CD4-positive, alpha-beta T cell treated with Interferon alpha-2 for 1 hour (primary cell): ENCODE data around the gene VPS8.

Source experiments
- DNase-seq, 2 donors: peaks; one replicate each; pipeline ENCODE4 v3.0.0-alpha.2; 2020 to 2022

VPS8 gene

DNA sequence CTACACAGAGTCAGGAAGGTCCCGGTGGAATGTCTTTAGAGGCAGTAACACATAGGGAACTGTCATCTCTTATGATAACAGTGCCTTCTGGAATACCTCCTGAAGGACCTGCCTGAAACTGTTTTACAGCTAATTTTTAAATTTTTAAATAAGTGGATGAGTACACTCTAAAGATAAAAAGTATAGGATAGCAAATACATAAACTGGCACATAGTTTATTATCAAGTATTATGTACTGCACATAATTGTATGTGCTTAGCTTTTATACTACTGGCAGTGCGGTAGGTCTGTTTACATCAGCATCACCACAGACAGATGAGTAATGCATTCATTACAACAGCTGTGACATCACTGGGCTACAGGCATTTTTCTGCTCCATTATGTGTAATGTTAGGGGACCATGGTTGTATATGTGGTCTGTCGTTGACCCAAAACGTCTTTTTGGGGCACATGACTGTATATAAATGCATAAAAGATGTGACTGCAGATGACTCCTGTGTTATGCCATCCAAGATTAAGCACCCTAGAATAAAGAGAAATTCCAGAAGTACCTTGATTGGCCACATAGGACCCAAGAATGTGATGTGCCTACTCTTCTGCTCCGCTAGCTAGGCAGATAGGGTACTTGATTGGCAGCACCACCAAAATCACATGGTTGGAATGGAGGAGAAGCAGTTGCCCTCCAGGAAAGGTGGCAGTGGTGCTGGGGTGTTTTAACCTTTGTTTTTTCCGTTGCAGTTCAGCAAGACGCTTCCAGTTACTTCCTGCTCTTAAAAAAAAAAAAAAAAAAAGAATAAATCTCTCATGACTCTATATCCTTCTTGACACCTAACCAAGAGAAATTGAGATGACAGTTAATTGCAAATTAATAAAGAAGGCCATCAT is 3.3 kb downstream of the VPS8 start:
- no peak for DNase-seq

DNA sequence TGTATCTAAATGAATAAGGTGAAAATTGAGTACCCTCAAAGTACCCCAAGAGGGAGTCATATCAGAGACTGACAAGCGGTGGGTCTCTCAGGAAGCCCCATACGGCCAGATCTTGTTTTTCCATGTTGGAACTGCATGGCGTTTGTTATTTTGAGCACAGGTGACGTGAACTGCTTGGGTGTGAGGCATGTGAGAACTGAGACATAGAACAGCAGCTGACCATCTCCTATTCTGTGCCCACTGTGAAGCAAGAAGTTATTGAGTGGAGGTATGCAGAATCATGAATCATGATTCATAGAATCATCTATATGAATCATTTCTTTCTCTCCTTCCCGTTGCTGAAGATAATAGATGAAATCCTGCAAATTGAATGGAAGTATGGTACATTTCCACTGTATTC is 4.6 kb downstream of the VPS8 start:
- no peak for DNase-seq

DNA sequence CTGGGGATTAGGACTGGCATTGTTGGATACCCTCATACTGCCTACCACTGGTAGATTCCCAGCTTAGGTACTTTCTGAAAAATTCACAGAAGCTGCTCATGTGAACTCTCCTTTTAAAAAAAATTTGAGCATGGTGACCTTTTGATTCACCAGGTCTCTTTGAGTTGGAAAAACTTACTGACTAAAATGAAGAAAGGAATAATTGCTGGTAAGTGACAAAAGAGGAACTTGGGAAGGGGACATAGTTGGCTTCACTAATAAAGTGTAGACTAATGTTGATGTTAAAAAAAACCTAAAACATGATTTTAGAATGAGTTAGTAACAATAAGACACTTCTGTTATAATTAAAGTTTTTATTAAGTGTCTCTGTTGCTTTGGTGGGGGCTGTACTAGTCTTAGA is 8.6 kb downstream of the VPS8 start:
- DNase-seq, result no peak

DNA sequence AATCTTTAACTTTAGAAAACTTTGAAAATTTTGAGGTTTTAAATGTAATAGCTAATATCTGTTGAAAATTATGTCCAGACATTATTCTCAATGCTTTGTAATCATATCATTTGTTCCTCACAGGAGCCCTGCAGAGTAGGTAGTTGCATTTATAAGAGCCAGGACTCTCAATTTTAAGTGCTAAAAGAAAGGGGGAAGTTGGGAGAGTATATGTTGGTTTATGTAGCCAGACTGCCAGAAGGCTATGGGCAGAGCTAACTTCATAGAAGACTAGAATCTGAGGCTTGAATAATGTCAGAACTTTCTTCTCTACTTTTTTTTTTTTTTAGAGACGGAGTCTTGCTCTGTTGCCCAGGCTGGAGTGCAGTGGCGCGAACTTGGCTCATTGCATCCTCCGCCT is 9.1 kb downstream of the VPS8 start:
- DNase-seq, result no peak

DNA sequence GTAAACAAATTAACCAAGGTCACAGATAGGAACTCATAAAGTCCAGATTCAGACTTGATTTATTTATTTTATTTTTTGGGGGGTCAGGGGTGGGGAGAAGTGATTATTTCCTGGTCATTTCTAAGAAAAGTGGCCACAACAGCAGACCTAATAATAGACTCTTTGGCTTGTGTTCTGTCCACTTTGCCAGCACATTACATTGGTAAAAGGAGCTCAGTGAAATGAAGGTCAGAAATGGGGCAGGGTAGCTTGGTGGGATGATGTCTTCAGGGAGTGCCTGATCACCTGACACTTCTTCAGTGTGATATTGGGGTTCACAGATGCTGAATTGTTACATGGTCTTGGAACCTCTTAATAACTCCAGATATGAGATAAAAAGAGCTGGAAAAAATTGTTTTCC is 10.1 kb downstream of the VPS8 start:
- no peak for DNase-seq

DNA sequence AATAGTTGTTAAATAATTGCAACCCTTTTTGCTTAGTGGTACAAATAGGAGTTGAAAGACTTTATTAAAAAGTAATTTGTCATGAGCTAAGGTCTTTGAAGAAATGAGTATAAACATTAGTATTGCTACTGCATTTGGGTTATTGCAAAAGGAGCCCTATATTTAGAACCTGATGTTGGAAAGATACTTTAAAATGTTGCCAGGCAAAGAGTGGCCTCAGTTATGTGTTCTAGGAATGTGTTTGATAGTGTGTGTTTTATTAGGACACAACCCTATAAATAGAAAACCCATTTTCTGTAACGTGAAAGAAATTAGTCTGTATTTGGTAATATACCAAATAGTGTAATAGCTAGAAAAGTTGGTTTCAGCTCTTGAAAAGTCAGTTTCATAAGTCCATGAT is 10.7 kb downstream of the VPS8 start:
- no peak for DNase-seq

DNA sequence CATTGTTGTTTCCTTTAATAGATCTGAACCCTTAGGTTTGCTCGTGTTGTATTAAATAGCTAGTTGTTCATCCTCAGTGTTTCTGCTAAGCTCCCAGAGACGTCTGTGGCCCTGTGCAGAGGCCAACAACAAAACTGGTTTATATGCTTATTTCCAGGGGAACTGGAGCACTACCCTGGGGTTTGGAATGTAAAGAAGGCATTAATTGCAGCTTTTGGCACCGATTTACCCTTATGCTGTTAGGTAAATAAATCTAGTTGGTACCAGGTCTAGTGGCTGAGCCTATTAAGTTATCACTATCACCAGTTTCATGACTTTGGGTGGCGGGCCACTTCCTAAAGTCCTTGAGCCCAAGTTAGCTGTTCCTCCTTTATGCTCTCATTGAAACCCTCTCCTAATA is 12.0 kb downstream of the VPS8 start:
- no peak for DNase-seq

DNA sequence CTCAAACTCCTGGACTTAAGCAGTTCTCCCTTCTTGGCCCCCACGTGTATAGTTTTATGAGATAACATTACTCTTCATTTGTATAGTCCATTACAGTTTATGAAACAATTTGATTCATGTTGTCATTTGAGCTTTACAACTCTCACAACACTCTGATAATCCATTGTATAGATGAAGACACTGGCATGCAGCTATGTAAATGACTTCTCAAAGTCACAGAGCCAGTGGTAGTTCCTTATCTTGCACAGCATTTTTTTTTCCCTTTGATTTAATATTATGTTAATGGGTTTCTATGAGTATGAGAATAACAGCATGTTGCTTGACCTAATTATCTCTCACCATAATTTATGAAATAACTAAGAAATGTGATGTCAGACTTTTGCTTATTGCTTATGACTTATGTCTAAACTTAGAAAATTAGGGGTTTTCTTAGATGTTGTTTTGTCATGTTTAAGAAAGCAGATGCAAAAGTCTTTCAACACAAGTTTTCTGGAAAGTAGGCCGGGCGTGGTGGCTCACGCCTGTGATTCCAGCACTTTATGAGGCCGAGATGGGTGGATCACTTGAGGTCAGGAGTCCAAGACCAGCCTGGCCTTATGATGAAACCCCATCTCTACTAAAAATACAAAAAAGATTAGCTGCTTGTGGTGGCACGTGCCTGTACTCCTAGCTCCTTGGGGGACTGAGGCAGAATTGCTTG is 13.3 kb downstream of the VPS8 start:
- DNase-seq, result no peak

DNA sequence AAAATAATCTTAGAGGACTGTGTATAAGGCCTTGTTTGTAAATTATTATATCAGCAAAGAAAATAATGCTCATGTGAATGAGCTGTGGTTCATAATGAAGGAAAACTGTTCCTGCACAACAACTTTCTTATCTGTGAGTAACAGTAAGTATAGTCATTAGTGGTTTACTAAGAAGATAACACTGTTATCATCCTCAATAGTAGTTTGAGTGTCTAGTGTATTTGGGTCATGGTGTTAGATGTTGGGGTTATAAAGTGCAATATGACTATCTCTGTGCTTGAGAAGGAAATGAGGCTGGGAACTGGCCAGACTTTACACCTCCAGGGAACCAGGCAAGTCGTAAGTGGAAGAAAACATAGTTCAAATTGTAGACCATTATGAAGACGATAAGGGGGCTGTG is 15.6 kb downstream of the VPS8 start:
- DNase-seq, result no peak

DNA sequence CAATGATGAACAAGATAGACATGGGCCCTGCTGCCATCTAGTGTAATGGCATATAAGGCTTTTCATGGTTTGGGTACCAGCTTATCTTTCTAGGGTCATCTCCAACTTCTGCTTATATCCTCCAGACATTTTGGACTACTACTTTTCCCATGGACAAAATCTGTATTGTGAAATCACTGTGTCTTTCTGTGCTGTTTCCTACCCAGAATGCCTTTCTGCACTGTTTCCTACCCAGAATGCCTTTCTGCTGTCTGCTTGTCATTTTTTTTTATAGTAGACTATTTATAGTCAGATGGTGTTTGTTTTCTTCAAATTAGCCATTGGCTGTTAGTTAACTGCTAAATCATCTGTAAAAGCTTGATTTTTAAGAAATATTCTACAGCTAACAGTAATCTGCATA is 20.1 kb downstream of the VPS8 start:
- DNase-seq, result no peak

DNA sequence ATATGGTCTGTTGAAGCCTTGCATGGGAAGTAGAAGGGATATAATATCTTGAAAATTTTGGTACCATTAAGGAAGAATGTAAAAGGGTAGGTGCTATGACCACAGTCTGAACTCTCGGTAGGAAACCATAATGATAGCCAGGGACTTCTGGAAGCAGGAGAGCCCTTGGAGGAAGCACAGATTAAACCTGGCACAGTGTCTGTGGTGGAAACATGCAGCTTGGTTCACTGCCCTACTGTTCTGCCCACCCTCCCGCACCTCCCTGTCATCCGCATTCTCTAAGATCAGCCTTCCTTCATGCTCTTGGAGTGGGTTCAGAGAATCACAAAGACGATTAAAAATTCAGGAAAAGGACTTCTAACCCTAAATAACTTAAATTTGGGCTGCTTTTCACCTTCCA is 20.9 kb downstream of the VPS8 start:
- no peak for DNase-seq

DNA sequence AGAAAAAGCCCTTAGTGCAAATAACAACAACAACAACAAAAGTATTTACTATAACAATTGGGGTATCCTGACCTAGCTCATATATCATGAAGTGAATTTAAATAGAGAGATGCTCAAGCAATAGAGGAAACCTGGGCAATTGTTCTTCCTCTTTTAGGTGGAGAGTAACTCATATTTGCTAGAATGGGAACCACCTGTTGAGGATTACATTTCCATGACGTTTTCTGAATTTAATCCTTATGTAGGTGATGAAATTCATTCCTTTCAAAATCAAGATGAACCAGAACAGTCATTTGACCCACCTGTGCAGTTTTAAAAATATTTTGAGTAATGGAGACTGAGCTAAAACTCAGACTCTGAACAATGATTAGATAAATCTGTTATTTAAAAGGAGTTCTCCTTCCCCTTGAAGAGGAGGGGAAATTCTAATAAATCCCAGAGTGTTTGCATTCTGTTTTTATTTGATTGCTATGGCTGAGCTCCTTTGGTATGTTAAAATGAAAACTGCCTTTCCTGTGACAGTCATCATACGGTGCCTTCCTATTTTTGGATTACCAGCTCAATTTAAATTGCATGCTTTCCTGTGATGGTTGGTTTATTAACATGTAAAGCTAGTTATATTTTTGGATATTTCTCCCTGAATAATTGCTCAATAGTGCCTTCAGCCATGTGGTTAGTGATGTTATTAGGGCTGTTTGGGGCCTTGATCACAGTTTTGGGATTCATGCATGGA is 24.3 kb downstream of the VPS8 start:
- DNase-seq, result no peak

DNA sequence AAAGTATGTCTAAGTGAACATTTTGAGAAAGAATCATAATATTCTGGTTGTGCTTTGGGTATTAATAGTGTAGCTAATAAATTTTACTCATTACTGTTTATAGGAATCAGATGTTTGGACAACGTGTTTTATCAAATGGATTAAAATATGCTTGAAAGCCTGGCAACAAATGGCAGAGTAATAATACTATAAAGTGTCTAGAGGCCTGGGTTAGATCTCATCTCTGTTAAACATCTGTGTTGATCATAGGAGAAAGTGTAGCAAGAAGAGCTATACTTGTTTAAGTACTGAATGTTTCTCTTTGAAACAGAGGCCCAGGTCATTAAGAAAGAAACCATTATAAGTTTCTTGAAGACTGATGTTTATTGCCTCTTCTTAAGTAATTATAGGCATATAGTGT is 30.5 kb downstream of the VPS8 start:
- no peak for DNase-seq

DNA sequence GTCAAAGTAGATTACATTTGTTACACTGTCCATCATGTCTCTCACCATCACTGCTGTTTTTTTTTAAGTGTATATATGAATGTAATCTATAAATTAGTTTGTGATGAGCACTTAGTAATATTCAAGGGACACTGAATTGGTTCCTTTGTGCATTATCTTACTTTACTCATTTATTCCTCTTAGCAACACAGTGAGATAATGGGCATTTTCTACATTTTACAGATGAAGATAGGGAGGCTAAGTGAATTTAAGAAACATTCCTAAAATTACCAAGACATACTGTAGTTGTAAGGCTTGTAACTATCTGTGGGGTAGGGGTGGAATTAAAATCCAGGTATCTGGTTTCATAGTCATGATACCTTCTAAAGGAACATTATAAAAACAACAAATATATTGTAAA is 33.9 kb downstream of the VPS8 start:
- no peak for DNase-seq

DNA sequence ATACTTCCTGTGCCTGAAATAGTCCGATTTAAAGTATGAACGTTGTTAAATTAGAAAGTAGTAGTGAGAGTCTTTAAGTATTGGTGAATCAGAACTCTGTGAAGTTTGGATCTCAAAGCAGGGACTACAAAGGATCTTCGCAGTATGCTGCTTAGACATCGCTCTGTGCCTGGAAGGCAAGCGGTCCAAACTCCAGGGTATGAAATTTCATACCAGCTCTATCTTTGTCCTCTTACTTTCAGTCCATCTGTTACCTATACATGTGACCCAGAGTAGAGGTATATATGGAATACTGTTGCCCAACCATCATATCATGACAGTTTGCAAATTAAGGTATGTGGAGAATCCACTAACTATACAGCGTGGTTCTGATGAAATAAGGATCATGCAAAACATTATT is 34.5 kb downstream of the VPS8 start:
- no peak for DNase-seq

DNA sequence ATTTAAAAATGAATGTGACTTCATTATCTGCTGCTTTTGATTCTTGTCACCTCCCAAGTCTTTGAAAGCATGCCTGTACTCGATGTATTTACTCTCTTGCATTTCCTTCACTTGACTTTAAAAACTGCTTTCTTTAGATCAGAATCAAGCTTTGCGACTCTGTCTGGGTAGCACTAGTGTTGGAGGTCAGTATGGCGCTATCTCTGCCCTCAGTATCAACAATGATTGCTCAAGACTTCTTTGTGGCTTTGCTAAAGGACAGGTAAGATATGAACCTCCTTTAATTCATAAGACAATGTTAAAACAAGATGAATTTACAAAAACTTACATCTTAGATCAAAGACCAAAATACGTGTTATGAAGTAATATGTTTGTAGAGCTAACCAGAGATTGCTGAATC is 37.0 kb downstream of the VPS8 start:
- no peak for DNase-seq

DNA sequence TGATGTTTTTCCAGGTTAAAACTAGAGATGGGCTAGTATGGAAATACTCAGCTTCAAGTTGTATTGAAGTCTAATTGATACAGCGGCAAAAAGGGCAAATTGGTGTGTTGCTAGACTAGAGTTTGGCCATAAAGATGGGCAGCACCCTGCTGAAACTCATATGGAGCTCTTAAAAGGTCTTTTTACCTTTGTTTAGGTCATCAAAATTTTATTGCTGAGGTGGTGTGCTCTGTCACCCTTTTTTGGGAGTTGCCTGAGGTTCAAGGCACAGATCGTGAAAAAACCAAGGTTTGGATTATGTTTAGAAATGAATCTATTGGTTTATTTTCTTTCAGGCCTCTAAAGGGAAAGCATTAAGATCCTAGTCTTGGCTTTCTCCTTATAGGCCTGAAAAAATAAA is 38.2 kb downstream of the VPS8 start:
- no peak for DNase-seq

DNA sequence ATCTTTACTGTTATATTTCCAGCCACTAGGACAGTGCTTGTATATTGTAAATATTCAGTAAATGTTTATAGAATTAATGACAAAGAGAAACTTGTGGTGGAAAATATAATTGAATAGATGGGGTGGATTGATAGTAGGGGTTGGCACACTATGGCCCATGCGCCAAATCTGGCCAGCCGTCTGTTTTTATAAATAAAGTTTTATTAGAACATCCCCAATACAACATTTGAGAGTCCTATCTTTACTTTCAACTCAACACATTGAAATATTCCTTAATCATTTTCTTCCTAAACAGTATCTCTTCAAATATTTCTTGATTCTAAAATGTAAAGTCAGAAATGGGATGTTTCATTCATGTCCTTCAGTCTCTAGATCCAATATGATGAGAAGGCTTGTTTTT is 45.1 kb downstream of the VPS8 start:
- DNase-seq, result no peak

DNA sequence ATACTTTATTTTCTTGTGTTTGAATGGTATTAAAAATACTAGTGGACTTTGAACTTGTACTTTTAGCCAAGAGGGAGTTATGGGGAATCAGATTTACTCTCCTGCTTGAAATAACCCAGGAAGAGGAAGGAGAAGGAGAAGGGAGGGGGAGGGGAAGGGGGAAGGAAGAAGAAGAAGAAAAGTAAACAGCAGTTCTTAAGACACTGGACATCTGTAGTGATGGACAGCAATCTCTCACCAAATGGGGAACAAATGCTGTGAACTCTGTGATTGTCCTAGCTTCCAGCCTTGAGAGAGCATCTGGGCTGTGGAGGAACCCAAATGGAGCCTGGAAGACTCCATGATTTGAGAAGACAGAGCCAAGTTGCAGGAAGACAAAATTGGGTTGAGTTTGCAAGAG is 52.0 kb downstream of the VPS8 start:
- DNase-seq, result no peak

DNA sequence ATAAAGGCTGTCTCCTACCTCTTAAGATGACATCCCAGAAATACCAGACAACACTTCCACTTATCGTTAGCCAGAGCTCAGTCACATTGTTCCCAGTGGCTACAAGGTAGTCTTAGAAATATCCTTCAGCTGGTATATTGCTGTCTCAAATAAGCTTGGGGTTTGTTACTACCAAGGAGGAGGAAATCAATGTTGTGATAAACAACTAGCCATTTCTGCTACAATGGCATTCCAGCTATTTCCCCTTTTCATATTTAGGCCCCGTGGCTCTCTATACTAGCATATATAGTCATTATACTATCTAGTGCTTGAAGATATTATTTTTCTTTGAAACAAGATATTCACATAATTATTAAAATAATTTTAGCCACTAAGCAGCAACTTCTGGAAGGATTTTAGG is 56.5 kb downstream of the VPS8 start:
- no peak for DNase-seq

DNA sequence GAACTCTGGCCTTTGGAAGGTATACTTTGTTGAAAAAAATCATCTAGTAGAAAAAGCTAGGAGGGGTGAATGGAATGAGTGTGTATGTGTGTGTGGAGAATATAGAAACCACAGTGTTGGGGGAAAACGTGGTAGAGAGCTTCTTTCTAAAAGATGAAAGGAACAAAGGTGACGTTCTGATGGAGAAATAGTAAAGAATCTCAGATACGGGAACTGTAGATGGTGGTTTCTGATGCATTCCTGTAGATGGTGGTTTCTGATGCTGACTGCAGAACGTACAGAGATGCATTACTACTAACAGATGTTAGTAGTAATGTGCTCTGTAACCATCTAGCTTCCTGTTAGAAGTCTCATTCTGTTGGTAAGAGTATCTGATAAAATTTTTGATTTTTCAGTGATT is 60.2 kb downstream of the VPS8 start:
- no peak for DNase-seq

DNA sequence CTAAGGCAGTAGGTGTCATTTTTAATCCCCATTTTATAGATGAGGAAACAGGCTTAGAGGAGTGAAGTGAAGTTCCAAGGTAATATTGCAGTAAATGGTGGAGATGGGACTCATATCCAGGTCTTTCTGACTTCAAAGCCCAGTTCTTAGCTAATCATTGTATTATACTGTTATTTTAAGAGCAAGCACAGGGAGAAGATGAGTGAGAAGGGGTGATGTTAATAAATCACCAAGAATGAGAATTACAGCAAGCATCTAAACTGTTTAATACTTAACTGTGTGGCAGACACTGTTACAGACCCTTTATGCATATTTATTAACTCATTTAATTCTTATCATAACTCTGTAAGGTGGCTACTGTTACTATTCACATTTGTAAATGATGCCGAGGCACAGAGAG is 61.2 kb downstream of the VPS8 start:
- no peak for DNase-seq

DNA sequence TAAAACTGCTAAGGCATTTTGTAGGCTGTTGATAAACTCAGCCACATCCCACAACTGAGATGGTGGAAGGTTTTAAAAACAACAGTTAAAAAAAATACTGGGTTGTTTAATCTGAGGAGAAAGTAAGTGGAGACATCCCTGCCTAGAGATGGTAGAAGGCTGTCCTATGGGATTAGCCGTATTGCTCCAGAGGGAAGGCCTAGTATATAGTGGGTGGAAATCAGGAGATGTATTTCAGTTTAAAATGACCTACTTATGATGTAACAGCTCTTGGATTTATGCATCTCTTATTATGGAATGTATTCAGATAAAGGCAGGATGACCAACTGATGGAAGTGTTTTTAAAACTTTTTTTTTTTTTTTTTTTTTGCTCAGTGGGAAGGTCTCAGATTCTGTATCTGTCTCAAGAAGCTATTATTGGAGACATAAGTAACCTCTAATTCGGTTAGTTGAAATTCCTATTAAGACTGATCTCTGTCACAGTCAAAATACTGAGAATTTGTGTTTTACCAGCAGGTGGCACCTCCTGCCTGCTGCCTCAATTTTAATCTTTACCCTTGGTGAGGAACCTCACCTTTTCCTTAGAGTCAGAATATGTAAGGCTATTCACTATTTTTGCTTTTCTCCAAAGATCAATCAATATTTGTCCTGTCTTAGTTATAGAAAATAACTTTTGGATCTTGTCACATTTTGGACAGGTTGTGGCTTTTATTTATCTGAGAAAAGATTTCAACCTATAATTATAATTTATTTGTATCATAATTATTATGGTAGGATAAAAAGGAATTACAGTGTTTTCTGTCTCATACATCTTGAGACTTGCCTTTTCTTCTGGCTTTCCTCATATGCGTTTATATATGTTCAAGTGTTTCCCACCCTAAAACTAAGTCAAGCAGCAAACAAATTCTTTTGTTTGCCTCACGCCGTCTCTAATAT is 63.0 kb downstream of the VPS8 start:
- peak in 1 of 2 donors; percentile 11 for DNase-seq
